ENCODE data around the gene SEC23IP. TPM values are rescaled to one million over a fixed set of nuclear protein-coding genes. Genes with fewer than 3 reads are reported as not detected.
A peak's percentile ranks its signal among the peaks of the same experiment; 100 is the strongest.
"Not testable (repeated sequence)": the region's sequence is repeated elsewhere in the genome, so short reads cannot be mapped to it uniquely, and the experiment has no call there.

SEC23IP gene
- 14.2 and 53.8 TPM in 2 replicates for total RNA-seq

- peak; percentile 91 for DNase-seq (ENCODE audit: low read depth)
These were observed at the start of gene SEC23IP for GRCh38 chr10:119892188-119893065. Gene SEC23IP, plus strand, starts transcription at chr10:119892730. Its CDS starts 53 bp downstream, at chr10:119892783.

- no peak for DNase-seq (ENCODE audit: low read depth)
These were observed 46.9 kb upstream of the SEC23IP start for GRCh38 chr10:119845656-119846055.

GRCh38 chr10:119849031-119849789 is 43.3 kb upstream of the SEC23IP start:
- DNase-seq (ENCODE audit: low read depth), result peak; percentile 88

DNA sequence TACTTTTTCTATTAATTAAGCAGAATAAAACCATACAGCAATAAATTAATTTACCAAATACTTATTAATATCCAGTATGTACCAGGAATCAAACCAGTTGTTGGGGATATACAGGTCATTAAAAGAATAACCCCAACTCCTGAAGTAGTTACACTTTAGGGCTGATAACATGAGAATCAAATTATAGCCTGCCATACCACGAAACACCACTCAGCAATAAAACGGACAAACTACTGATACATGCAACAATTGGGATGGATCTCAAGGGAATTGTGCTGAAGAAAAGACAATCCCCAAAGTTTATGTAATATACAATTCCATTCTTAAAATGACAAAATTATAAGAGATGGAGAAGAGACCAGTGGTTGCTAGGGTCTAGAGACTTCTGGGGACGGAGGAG is 42.6 kb upstream of the SEC23IP start:
- no peak for DNase-seq (ENCODE audit: low read depth)

- no peak for DNase-seq (ENCODE audit: low read depth)
These were observed 40.3 kb upstream of the SEC23IP start for GRCh38 chr10:119852277-119852676.

DNA sequence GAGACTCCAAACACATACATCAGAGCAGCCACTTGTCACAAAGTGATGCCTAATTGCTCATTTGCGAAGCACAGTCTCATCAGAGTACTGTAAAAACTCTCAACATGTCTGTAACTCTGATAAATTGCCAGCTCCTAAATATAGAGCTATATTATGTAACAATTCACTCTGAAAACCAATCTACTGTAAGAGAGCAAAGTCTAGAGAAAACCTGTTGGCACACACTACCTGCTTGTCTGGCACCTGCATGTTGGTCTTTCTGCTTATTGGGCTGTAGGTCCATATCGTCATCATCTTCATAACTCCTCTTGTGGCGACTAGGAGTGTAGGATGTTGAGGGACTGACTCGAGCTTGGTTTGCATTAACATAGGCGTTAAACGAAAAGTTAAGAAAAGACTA is 39.7 kb upstream of the SEC23IP start:
- no peak for DNase-seq (ENCODE audit: low read depth)

- no peak for DNase-seq (ENCODE audit: low read depth)
These were observed 39.0 kb upstream of the SEC23IP start for GRCh38 chr10:119853574-119853973.

GRCh38 chr10:119858063-119858462 is 34.5 kb upstream of the SEC23IP start:
- peak; percentile 39 for DNase-seq (ENCODE audit: low read depth)

GRCh38 chr10:119859420-119860258 is 32.9 kb upstream of the SEC23IP start:
- peak; percentile 79 for DNase-seq (ENCODE audit: low read depth)

- DNase-seq (ENCODE audit: low read depth), result no peak
These were observed 31.5 kb upstream of the SEC23IP start for GRCh38 chr10:119860866-119861607.

- no peak for DNase-seq (ENCODE audit: low read depth)
These were observed 30.0 kb upstream of the SEC23IP start for GRCh38 chr10:119862524-119862923.

DNA sequence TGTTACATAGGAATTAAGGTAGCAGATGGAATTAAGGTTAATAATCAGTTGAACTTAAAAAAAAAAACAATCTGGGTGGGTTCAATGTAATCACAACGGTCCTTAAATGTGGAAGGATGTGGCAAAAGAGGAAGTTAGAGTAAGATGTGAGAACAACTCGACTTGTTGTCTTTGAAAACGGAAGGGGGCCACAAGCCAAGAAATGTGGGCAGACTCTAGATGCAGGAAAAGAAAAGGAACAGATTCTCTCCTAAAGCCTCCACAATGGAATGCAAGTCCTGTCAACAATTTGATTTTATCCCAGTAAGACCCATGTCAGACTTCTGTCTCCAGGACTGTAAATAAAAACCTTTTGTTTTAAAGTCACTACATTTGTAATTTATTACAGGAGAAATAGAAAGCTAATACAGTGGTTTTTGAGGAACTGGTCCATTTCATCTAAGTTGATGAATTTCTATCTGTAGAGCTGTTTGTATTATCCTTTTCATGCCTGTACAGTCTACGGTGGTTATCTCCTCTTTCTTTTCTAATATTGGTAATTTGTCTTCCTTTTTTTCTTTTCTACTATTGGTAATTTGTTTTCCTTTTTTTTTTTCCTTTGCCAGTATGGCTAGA is 28.5 kb upstream of the SEC23IP start:
- DNase-seq (ENCODE audit: low read depth), result no peak

- DNase-seq (ENCODE audit: low read depth), result no peak
These were observed 26.8 kb upstream of the SEC23IP start for GRCh38 chr10:119865699-119866240.

DNA sequence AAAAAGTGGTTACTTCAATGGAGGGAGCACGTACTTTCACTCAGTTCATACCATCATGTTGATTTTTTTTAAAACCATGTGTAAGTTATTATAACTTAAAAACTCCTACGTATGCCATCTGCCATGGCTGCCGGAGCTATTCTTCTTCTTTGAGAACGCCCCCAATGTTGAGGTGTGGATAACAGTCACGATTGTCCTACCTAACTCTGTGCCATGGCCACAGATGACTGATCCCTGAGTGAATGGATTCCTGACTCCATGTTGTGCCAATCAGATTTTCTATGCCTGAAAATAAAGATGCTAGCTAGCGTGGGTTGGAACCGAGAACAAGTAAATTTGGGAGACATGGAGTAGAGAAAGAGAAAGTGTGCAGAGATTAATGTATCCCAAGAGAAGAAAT is 25.2 kb upstream of the SEC23IP start:
- no peak for DNase-seq (ENCODE audit: low read depth)

- DNase-seq (ENCODE audit: low read depth), result not testable (repeated sequence)
These were observed 23.1 kb upstream of the SEC23IP start for GRCh38 chr10:119869398-119869797.

DNA sequence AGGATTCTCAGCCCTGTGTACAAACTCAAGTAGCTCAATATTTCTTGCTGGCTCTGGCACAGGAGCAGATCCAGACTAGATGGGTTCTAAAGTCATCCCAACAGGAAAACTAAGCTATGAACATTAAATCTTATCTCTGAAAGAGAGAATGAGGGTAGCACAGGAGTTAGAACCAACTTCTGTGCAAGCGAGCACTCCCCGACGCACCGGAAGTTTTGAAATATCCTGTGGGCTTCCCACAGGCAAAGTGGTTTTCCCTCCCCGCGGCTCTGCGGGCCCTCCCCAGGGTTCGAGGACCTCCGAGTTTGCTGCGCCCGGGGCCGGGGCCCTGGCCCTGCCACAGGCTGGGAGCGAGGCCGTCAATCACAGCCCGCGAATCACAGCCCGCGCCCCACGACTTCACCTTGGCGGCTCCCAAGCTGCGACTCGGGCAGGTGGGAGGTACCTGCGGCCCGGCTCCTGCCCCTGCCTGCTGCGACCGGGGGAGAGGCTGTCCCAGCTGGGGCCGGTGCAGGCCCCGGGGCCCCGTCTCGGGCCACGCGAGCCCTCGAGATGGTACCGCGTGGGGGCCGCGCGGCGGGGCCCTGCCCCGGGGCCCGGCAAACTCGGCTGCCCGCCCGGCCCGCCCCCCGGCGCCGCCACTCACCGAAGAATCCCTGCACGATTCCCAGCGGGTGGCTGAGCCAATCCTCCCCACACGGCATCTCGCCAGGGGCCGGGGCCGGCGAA is 20.5 kb upstream of the SEC23IP start:
- peak; percentile 15 for DNase-seq (ENCODE audit: low read depth)

GRCh38 chr10:119872610-119872859 is 20.0 kb upstream of the SEC23IP start, which contains the start of gene MCMBP:
Gene MCMBP, minus strand, starts transcription at chr10:119872843. Its CDS starts 259 bp downstream, at chr10:119872584.
- DNase-seq (ENCODE audit: low read depth), result no peak

DNA sequence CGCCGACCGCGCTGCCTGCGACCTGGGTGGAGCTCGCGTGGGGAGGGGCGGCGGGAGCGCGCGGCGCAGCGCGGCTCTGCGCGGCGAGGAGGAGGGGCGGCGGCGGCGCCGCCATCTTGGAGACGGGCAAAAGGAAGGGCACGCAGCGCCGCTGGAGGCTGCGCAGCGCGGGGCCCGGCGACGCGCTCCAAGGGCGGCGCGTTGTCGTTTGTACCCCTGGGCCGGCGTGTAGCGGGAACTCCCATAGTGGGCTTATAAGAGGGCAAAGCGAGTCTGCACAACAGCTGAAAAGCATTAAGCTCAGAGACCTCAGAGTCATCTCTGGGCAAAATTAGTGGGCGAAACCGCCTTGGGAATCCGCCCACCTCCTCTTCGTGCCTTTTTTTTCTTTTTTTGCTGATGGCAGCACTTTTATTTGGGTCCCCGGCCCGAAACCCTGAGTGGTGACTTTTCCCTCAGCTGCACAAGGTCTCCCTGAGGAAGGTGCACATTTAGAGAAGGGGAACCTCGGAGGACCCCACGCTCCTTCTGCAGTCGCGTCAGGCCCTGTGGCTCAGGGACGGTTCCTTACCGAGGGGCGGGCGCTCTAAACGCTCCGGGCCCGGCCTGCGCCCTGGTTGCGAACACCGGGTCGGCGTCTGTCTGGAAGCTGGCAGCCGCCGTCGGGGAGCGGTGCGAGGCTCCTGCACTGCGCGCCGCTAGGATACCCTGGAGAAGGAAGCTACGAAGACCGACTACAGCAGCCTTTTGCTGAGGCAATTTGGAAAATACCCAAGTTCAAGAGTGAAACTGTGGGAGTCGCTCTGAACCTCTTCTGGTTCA is 19.5 kb upstream of the SEC23IP start:
- DNase-seq (ENCODE audit: low read depth), result peak; percentile 47

DNA sequence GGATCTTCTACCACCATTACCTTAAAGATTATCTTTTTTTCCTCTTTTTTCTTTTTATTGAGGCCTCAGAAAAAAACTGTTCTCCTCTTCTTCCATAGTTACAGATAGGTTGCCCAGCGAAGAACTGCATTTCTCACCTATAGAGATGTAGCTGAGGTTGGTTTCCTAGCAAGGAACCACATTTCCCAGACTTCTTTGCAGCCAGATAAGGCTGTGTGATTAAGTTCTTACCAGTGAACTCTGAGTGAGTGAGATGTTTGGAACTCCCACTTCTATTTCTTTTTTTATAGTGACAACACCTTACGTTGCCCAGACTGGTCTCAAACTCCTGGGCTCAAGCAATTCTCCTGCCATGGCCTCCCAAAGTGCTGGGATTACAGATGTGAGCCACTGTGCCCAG is 14.0 kb upstream of the SEC23IP start:
- DNase-seq (ENCODE audit: low read depth), result no peak
